ENCODE results near the gene TEX51.

The TEX51 gene

GRCh38 chr2:126913329-126913728 is 14.6 kb downstream of the TEX51 start:
- Histone ChIP-seq H3K27ac (ENCODE audit: low read length) (no peak overlapping the region), H3K4me3 (ENCODE audit: low read length in 2 of 2) (no peak overlapping the region), H3K27me3 (ENCODE audit: control insufficient read depth in 1 of 2, insufficient read depth in 2 of 2, low read length in 2 of 2) (peaks cover 0 to 3% of the 10 kb centered on the region in 2 donors), H3K4me1 (ENCODE audit: control insufficient read depth, insufficient read depth, low read length) (peaks cover 16% of the 10 kb centered on the region), H3K9ac (ENCODE audit: low read length in 2 of 2) (no peak overlapping the region), H3K36me3 (ENCODE audit: control insufficient read depth in 2 of 2, insufficient read depth in 2 of 2, low read length in 2 of 2) (no peaks in the 10 kb centered on the region), H3K9me3 (ENCODE audit: control insufficient read depth in 2 of 2, low read length in 2 of 2) (peaks cover 0 to 2% of the 10 kb centered on the region in 2 donors)

- no peak overlapping the region for H3K27ac ChIP-seq (ENCODE audit: low read length)
- no peak overlapping the region for H3K9ac ChIP-seq (ENCODE audit: low read length in 2 of 2)
- no peak overlapping the region for H3K4me3 ChIP-seq (ENCODE audit: low read length in 2 of 2)
- H3K27me3 ChIP-seq (ENCODE audit: control insufficient read depth in 1 of 2, insufficient read depth in 2 of 2, low read length in 2 of 2), result peaks cover 0 to 3% of the 10 kb centered on the region in 2 donors
- peaks cover 0 to 2% of the 10 kb centered on the region in 2 donors for H3K9me3 ChIP-seq (ENCODE audit: control insufficient read depth in 2 of 2, low read length in 2 of 2)
- H3K36me3 ChIP-seq (ENCODE audit: control insufficient read depth in 2 of 2, insufficient read depth in 2 of 2, low read length in 2 of 2), result no peaks in the 10 kb centered on the region
- peaks cover 9% of the 10 kb centered on the region for H3K4me1 ChIP-seq (ENCODE audit: control insufficient read depth, insufficient read depth, low read length)
These were observed 15.4 kb downstream of the TEX51 start for GRCh38 chr2:126913881-126914615.

GRCh38 chr2:126914811-126915500 is 16.3 kb downstream of the TEX51 start:
- peaks cover 0 to 2% of the 10 kb centered on the region in 2 donors for H3K9me3 ChIP-seq (ENCODE audit: control insufficient read depth in 2 of 2, low read length in 2 of 2)
- H3K36me3 ChIP-seq (ENCODE audit: control insufficient read depth in 2 of 2, insufficient read depth in 2 of 2, low read length in 2 of 2), result no peaks in the 10 kb centered on the region
- no peak overlapping the region for H3K4me3 ChIP-seq (ENCODE audit: low read length in 2 of 2)
- H3K9ac ChIP-seq (ENCODE audit: low read length in 2 of 2), result no peak overlapping the region
- no peaks in the 10 kb centered on the region for H3K4me1 ChIP-seq (ENCODE audit: control insufficient read depth, insufficient read depth, low read length)
- no peak overlapping the region for H3K27ac ChIP-seq (ENCODE audit: low read length)
- H3K27me3 ChIP-seq (ENCODE audit: control insufficient read depth in 1 of 2, insufficient read depth in 2 of 2, low read length in 2 of 2), result peaks cover 0 to 3% of the 10 kb centered on the region in 2 donors

- Histone ChIP-seq H3K27me3 (ENCODE audit: control insufficient read depth in 1 of 2, insufficient read depth in 2 of 2, low read length in 2 of 2) (peaks cover 0 to 3% of the 10 kb centered on the region in 2 donors), H3K4me1 (ENCODE audit: control insufficient read depth, insufficient read depth, low read length) (no peaks in the 10 kb centered on the region), H3K27ac (ENCODE audit: low read length) (no peak overlapping the region), H3K9me3 (ENCODE audit: control insufficient read depth in 2 of 2, low read length in 2 of 2) (peaks cover 0 to 2% of the 10 kb centered on the region in 2 donors), H3K9ac (ENCODE audit: low read length in 2 of 2) (no peak overlapping the region), H3K36me3 (ENCODE audit: control insufficient read depth in 2 of 2, insufficient read depth in 2 of 2, low read length in 2 of 2) (no peaks in the 10 kb centered on the region), H3K4me3 (ENCODE audit: low read length in 2 of 2) (no peak overlapping the region)
These were observed 17.2 kb downstream of the TEX51 start for GRCh38 chr2:126915903-126916302.

GRCh38 chr2:126916744-126917143 is 18.1 kb downstream of the TEX51 start:
- H3K4me1 ChIP-seq (ENCODE audit: control insufficient read depth, insufficient read depth, low read length), result no peaks in the 10 kb centered on the region
- no peak overlapping the region for H3K4me3 ChIP-seq (ENCODE audit: low read length in 2 of 2)
- no peaks in the 10 kb centered on the region for H3K36me3 ChIP-seq (ENCODE audit: control insufficient read depth in 2 of 2, insufficient read depth in 2 of 2, low read length in 2 of 2)
- H3K27ac ChIP-seq (ENCODE audit: low read length), result no peak overlapping the region
- H3K27me3 ChIP-seq (ENCODE audit: control insufficient read depth in 1 of 2, insufficient read depth in 2 of 2, low read length in 2 of 2), result peaks cover 0 to 3% of the 10 kb centered on the region in 2 donors
- H3K9me3 ChIP-seq (ENCODE audit: control insufficient read depth in 2 of 2, low read length in 2 of 2), result peaks cover 0 to 2% of the 10 kb centered on the region in 2 donors
- no peak overlapping the region for H3K9ac ChIP-seq (ENCODE audit: low read length in 2 of 2)

GRCh38 chr2:126921066-126921465 is 22.4 kb downstream of the TEX51 start:
- H3K36me3 ChIP-seq (ENCODE audit: control insufficient read depth in 2 of 2, insufficient read depth in 2 of 2, low read length in 2 of 2), result no peaks in the 10 kb centered on the region
- H3K4me3 ChIP-seq (ENCODE audit: low read length in 2 of 2), result no peak overlapping the region
- no peaks in the 10 kb centered on the region for H3K9me3 ChIP-seq (ENCODE audit: control insufficient read depth in 2 of 2, low read length in 2 of 2)
- H3K9ac ChIP-seq (ENCODE audit: low read length in 2 of 2), result no peak overlapping the region
- H3K27me3 ChIP-seq (ENCODE audit: control insufficient read depth in 1 of 2, insufficient read depth in 2 of 2, low read length in 2 of 2), result no peaks in the 10 kb centered on the region
- H3K27ac ChIP-seq (ENCODE audit: low read length), result no peak overlapping the region
- H3K4me1 ChIP-seq (ENCODE audit: control insufficient read depth, insufficient read depth, low read length), result no peaks in the 10 kb centered on the region

- Histone ChIP-seq H3K27ac (ENCODE audit: low read length) (no peak overlapping the region), H3K27me3 (ENCODE audit: control insufficient read depth in 1 of 2, insufficient read depth in 2 of 2, low read length in 2 of 2) (no peaks in the 10 kb centered on the region), H3K9ac (ENCODE audit: low read length in 2 of 2) (no peak overlapping the region), H3K9me3 (ENCODE audit: control insufficient read depth in 2 of 2, low read length in 2 of 2) (peaks cover 0 to 11% of the 10 kb centered on the region in 2 donors), H3K36me3 (ENCODE audit: control insufficient read depth in 2 of 2, insufficient read depth in 2 of 2, low read length in 2 of 2) (no peaks in the 10 kb centered on the region), H3K4me1 (ENCODE audit: control insufficient read depth, insufficient read depth, low read length) (no peaks in the 10 kb centered on the region), H3K4me3 (ENCODE audit: low read length in 2 of 2) (no peak overlapping the region)
These were observed 32.4 kb downstream of the TEX51 start for GRCh38 chr2:126930970-126931590.

GRCh38 chr2:126932529-126932928 is 33.8 kb downstream of the TEX51 start:
- H3K4me3 ChIP-seq (ENCODE audit: low read length in 2 of 2), result no peak overlapping the region
- H3K4me1 ChIP-seq (ENCODE audit: control insufficient read depth, insufficient read depth, low read length), result no peaks in the 10 kb centered on the region
- H3K9me3 ChIP-seq (ENCODE audit: control insufficient read depth in 2 of 2, low read length in 2 of 2), result peaks cover 0 to 11% of the 10 kb centered on the region in 2 donors
- H3K27ac ChIP-seq (ENCODE audit: low read length), result no peak overlapping the region
- H3K36me3 ChIP-seq (ENCODE audit: control insufficient read depth in 2 of 2, insufficient read depth in 2 of 2, low read length in 2 of 2), result no peaks in the 10 kb centered on the region
- H3K27me3 ChIP-seq (ENCODE audit: control insufficient read depth in 1 of 2, insufficient read depth in 2 of 2, low read length in 2 of 2), result no peaks in the 10 kb centered on the region
- no peak overlapping the region for H3K9ac ChIP-seq (ENCODE audit: low read length in 2 of 2)

- Histone ChIP-seq H3K4me1 (ENCODE audit: control insufficient read depth, insufficient read depth, low read length) (no peaks in the 10 kb centered on the region), H3K9me3 (ENCODE audit: control insufficient read depth in 2 of 2, low read length in 2 of 2) (peaks cover 0 to 11% of the 10 kb centered on the region in 2 donors), H3K27ac (ENCODE audit: low read length) (no peak overlapping the region), H3K36me3 (ENCODE audit: control insufficient read depth in 2 of 2, insufficient read depth in 2 of 2, low read length in 2 of 2) (no peaks in the 10 kb centered on the region), H3K9ac (ENCODE audit: low read length in 2 of 2) (no peak overlapping the region), H3K27me3 (ENCODE audit: control insufficient read depth in 1 of 2, insufficient read depth in 2 of 2, low read length in 2 of 2) (no peaks in the 10 kb centered on the region), H3K4me3 (ENCODE audit: low read length in 2 of 2) (no peak overlapping the region)
These were observed 34.4 kb downstream of the TEX51 start for GRCh38 chr2:126932966-126933710.

- H3K36me3 ChIP-seq (ENCODE audit: control insufficient read depth in 2 of 2, insufficient read depth in 2 of 2, low read length in 2 of 2), result no peaks in the 10 kb centered on the region
- H3K9ac ChIP-seq (ENCODE audit: low read length in 2 of 2), result no peak overlapping the region
- no peak overlapping the region for H3K4me3 ChIP-seq (ENCODE audit: low read length in 2 of 2)
- no peak overlapping the region for H3K27ac ChIP-seq (ENCODE audit: low read length)
- no peaks in the 10 kb centered on the region for H3K27me3 ChIP-seq (ENCODE audit: control insufficient read depth in 1 of 2, insufficient read depth in 2 of 2, low read length in 2 of 2)
- H3K9me3 ChIP-seq (ENCODE audit: control insufficient read depth in 2 of 2, low read length in 2 of 2), result peaks cover 0 to 11% of the 10 kb centered on the region in 2 donors
- H3K4me1 ChIP-seq (ENCODE audit: control insufficient read depth, insufficient read depth, low read length), result no peaks in the 10 kb centered on the region
These were observed 35.0 kb downstream of the TEX51 start for GRCh38 chr2:126933711-126934091.

Measured in stomach smooth muscle (tissue), 2 donors.